NCI-H1105 treated with DMSO at 0.1 percent for 48 hours (cell line): ENCODE measurements around the gene GJA4.
A peak's percentile ranks its signal among the peaks of the same experiment; 100 is the strongest.

Experiments
- DNase-seq: peaks from one replicate; lab custom pipeline; 2025; lab: John Stamatoyannopoulos, UW

GJA4 gene

GRCh38 chr1:34792868-34793727 lies at the start of gene GJA4:
Gene GJA4, plus strand, starts transcription at chr1:34792999. Its CDS starts 1,215 bp downstream, at chr1:34794214.
- DNase-seq, result peak; percentile 21

DNA sequence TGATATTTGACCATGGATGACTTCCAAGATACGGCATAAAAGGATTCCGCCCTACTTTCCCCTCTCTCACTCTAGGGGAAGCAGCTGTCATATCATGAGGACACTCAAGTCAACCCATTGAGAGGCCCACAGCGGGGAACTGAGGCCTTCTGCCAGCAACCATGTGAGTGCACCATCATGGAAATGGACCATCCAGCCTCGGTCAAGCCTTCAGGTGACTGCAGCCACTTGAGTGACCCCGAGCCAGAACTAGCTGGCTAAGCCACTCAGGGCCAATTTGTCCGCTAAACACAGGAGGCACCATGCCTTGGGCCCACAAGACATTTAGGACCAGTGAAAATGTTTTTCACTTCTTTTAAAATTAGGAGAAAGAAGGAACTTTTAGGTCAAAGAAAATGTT lies 49.0 kb upstream of the GJA4 start:
- DNase-seq, result no peak

DNA sequence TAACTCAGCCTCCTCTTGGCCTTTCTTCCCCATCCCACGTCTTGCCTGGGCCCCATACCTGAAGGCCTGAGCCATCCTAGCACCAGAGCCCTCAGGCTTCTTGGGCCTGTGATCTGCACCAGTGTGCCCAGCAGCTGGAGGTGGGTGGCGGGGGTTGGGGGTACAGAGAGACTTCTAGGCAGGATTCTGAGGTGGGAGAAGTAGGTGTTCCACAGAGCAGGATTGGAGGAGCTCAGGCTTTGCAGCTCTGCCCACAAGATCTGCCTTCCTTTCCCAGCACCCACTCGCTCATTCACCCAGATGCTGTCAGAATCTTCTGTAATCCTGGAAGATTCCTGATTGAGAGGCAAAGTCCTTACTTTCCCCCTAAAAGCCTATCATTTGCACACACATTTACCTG lies 47.9 kb upstream of the GJA4 start:
- no peak for DNase-seq

- no peak for DNase-seq
Observed at GRCh38 chr1:34745666-34746065, 47.1 kb upstream of the GJA4 start.

DNA sequence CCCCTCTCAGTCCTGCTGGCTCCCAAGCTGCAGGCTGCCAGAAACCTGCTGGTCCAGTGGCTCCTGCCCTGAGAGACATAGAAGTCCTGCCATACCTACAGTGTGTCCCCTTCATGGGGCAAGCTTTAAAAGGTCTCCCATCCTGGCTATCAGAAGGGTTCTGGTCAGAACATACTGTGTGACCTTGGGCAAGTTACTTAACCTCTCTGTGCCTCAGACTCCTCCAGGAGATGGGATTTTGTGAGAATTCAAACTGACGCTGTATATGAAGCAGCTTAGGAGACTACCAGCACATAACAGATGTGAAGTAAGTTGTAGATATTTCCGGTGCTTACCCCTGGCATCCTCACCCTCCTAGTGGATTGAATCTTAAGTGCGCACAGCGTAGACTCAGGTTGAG lies 46.7 kb upstream of the GJA4 start:
- DNase-seq, result no peak

GRCh38 chr1:34746785-34747637 lies 45.8 kb upstream of the GJA4 start:
- no peak for DNase-seq

DNA sequence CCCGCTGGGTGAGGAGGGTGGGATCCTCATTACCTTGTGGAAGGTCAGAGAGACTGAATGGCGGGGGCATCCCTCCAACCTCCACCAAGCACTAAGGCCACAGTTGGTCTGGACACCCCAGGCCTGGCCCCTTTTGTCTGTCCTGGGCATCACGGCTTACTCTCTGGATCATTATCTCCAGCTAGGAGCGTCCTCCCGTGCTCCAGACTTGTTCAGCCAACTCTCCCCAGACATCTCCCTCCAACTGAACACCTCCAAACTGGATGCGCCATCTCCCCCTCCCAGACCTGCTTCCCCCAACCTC lies 45.2 kb upstream of the GJA4 start:
- DNase-seq, result no peak

GRCh38 chr1:34749992-34750391 lies 42.8 kb upstream of the GJA4 start:
- DNase-seq, result no peak

DNA sequence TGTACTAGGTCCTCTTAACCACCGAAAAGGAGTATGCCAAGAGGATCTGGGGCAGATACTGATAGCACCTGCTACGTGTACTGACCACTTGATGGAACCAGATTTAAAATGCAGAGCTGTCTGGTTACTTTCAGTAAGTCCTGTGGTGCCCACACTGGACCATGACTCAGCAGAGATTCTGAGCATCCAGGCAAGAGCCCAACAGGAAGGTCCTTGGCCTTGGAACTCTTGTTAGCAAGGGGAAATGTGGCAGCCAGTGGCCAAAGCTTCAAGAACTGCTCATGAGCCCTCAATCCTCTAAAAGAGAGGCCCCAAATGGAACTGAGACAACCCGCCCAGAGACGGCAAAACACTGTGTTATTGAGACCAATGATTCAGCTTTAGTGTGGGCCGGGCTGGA lies 42.2 kb upstream of the GJA4 start:
- no peak for DNase-seq

DNA sequence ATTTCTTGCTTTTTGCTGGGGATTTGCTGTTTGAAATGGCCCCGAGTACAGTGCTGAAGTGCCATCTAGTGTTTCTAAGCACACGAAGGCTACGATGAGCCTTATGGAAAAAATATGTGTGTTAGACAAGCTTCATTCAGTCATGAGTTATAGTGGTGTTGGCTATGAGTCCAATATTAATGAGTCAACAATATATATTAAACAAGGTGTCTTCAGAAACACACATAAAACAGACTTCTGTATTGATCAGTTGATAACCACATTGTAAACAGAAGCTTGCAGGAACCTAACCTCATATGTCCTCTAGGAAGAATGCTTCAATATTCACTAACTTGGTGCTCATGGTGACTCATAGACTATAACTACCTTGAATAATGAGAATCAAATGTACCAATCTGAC lies 39.6 kb upstream of the GJA4 start:
- DNase-seq, result no peak

DNA sequence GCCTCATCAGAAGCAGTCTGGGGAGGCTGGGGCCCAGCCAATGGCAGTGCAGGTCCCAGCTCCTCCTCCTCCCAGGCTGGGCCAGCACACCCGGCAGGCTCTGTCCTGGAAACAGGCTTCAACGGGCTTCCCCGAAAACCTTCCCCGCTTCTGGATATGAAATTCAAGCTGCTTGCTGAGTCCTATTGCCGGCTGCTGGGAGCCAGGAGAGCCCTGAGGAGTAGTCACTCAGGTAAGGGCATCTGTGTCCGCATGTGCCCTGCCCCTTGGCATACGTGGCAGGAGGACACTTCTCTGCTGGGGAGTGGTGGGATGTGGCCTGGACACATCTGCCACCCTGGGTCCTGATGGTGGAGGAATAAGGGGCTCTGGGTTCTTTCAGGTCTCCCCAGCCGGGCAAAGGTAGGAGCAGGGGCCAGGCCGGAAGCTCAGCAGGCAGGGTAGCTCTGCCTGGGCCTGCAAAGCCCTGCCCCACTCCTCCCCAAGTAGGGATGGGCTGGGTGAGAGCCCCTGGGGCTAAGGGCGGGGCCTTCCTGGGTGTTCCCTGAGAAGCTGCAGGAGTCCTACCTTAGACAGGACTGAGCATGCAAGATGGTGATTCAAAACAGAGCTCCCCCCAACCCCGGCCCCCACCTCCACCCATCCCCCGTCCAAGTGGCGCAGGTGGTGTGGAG lies 37.7 kb upstream of the GJA4 start, which contains the start of gene GJB5:
TSS of gene GJB5 (plus strand) at position 84 of the 674 bp plus-strand sequence. CDS start 2,284 bp downstream, outside the sequence.
- no peak for DNase-seq

- DNase-seq, result no peak
Observed at GRCh38 chr1:34755961-34756360, 36.8 kb upstream of the GJA4 start.

DNA sequence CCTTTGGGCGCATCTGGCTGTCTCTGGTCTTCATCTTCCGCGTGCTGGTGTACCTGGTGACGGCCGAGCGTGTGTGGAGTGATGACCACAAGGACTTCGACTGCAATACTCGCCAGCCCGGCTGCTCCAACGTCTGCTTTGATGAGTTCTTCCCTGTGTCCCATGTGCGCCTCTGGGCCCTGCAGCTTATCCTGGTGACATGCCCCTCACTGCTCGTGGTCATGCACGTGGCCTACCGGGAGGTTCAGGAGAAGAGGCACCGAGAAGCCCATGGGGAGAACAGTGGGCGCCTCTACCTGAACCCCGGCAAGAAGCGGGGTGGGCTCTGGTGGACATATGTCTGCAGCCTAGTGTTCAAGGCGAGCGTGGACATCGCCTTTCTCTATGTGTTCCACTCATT lies 35.4 kb upstream of the GJA4 start:
- no peak for DNase-seq

DNA sequence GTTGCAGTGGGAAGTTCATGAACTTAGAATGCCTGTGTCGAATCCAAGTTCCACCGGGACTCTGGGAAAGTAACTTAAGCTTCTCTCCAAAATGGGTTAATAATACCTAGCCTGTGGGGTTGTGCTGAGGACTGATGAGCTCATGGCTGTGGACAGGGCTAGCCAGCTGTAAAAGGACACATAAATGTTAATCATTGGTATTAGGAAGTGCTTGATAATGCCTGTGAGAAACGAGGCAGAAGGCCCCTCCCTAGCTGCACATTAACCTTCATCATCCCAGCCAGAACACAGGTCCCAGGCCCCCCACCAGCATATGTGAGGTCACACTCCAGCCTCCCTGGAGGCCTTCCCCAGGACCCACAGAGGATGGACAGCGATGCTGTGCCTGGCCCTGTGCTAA lies 34.0 kb upstream of the GJA4 start:
- DNase-seq, result no peak

GRCh38 chr1:34759503-34760357 lies 33.1 kb upstream of the GJA4 start, which contains the start of gene GJB4:
Gene GJB4, plus strand, starts transcription at chr1:34759740. Its CDS starts 1,515 bp downstream, at chr1:34761255.
- no peak for DNase-seq

GRCh38 chr1:34761176-34761761 lies 31.5 kb upstream of the GJA4 start:
- DNase-seq, result no peak

DNA sequence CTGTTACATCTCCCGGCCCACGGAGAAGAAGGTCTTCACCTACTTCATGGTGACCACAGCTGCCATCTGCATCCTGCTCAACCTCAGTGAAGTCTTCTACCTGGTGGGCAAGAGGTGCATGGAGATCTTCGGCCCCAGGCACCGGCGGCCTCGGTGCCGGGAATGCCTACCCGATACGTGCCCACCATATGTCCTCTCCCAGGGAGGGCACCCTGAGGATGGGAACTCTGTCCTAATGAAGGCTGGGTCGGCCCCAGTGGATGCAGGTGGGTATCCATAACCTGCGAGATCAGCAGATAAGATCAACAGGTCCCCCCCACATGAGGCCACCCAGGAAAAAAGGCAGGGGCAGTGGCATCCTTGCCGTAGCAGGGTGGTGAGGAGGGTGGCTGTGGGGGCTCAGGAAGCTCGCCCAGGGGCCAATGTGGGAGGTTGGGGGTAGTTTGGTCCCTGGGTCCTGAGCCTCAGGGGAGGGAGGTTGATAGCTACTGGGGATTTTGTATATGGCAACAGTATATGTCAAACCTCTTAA lies 31.0 kb upstream of the GJA4 start:
- DNase-seq, result no peak

GRCh38 chr1:34762474-34763141 lies 30.2 kb upstream of the GJA4 start:
- DNase-seq, result no peak

DNA sequence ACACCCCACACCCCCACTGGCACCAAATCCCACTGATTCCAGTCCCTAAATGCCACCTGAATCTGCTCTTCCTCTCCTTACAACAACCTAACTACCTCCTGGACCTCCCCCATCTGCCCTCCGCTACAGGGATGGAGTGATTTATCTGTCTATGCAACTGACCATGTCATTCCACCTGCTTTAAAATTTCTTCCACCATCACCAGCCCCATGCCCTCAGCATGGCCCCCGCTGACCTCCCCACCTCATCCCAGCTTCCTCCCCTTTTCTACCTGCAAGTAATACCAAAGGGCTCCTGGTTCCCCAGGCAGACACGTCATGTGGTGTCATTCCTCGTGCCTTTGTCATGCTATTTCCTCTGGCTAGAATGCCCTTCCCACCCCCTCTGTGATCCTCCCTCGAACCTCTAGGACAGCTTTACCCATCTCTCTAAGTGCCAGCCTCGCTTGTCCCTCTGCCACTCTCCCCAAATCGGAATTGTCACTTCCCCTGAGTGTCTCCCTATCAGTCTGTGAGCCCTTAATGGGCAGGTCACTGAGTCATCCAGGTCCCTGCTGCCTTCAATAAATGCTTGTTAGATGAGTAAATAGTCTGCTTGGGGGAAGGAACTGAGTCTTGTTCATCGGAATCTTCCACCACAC lies 29.5 kb upstream of the GJA4 start:
- no peak for DNase-seq

- no peak for DNase-seq
Observed at GRCh38 chr1:34768856-34769255, 23.9 kb upstream of the GJA4 start.
